CD8-positive, alpha-beta memory T cell (primary cell): Measurements from ENCODE around the gene CFAP92. TPM values are rescaled to one million over a fixed set of nuclear protein-coding genes. Genes with fewer than 3 reads are reported as not detected.

Experiments
- CTCF ChIA-PET: fragments of 350-600 bp; sonication (Branson Sonifier 250); formaldehyde crosslinking; loops from one replicate; lab custom pipeline; 2021; ENCODE audit warnings: antibody characterized with exemption; lab: Charles Lee
- POLR2A ChIA-PET: fragments of 350-600 bp; sonication (Branson Sonifier 250); formaldehyde crosslinking; loops from one replicate; lab custom pipeline; 2021; ENCODE audit warnings: antibody characterized with exemption; lab: Charles Lee
- DNase-seq, 5 donors: peaks; one replicate each; pipeline versions ENCODE4 v3.0.0 to v3.0.0-alpha.2; 2020 to 2022; ENCODE audit warnings: mixed read lengths in 1 of 5
- H3K27ac ChIP-seq: one replicate; pipeline ENCODE4 v1.7.0; 2013; ENCODE audit warnings: low read depth, mild to moderate bottlenecking, low read length, moderate library complexity
- H3K27me3 ChIP-seq: 2 replicates; pipeline ENCODE4 v1.7.0; 2013; ENCODE audit warnings: low read length, mild to moderate bottlenecking; ENCODE audit not compliant: insufficient read depth, poor library complexity, severe bottlenecking
- H3K36me3 ChIP-seq: 2 replicates; pipeline ENCODE4 v1.7.0; 2013; ENCODE audit warnings: mild to moderate bottlenecking, low read length, moderate library complexity; ENCODE audit not compliant: insufficient read depth
- H3K4me1 ChIP-seq: 2 replicates; pipeline ENCODE4 v1.7.0; 2013; ENCODE audit warnings: mild to moderate bottlenecking, low read length, moderate library complexity; ENCODE audit not compliant: insufficient read depth
- H3K4me3 ChIP-seq: 2 replicates; pipeline ENCODE4 v1.7.0; 2013; ENCODE audit warnings: mild to moderate bottlenecking, low read length
- H3K9me3 ChIP-seq: 2 replicates; pipeline ENCODE4 v1.7.0; 2013; ENCODE audit warnings: mild to moderate bottlenecking, low read length
- H3K27ac Mint-ChIP-seq, 8 donors: one replicate each; pipeline ENCODE4 v1.8.0; 2020 to 2021; ENCODE audit warnings: mixed read lengths in 8 of 8, mild to moderate bottlenecking in 6 of 8, inconsistent platforms in 3 of 8, moderate library complexity in 3 of 8
- H3K27me3 Mint-ChIP-seq, 2 donors: one replicate each; pipeline ENCODE4 v1.8.0; 2020 to 2021; ENCODE audit warnings: mixed read lengths in 2 of 2, mild to moderate bottlenecking in 1 of 2, moderate library complexity in 1 of 2
- H3K36me3 Mint-ChIP-seq, 3 donors: one replicate each; pipeline ENCODE4 v1.8.0; 2020 to 2021; ENCODE audit warnings: mixed read lengths in 3 of 3, inconsistent platforms in 1 of 3, mild to moderate bottlenecking in 1 of 3
- H3K4me1 Mint-ChIP-seq, 3 donors: one replicate each; pipeline ENCODE4 v1.8.0; 2020 to 2021; ENCODE audit warnings: mixed read lengths in 3 of 3, inconsistent platforms in 1 of 3, mild to moderate bottlenecking in 1 of 3
- H3K4me3 Mint-ChIP-seq, 7 donors: one replicate each; pipeline ENCODE4 v1.8.0; 2020 to 2021; ENCODE audit warnings: mixed read lengths in 7 of 7, mild to moderate bottlenecking in 6 of 7, moderate library complexity in 4 of 7, inconsistent platforms in 2 of 7
- H3K9me3 Mint-ChIP-seq, 5 donors: one replicate each; pipeline ENCODE4 v1.8.0; 2020 to 2022; ENCODE audit warnings: mixed read lengths in 5 of 5, mild to moderate bottlenecking in 3 of 5, moderate library complexity in 2 of 5, inconsistent platforms in 1 of 5
- polyA plus RNA-seq: library from polyadenylated mRNA; unstranded; fragments of 300-500 nt; fragmentation: Illumina TruSeq; gene quantifications from one replicate; pipeline ENCODE4 v1.2.3, GENCODE V29; 2021
- total RNA-seq, 2 experiments: library from RNA; stranded (reverse); gene quantifications; one replicate each; pipeline ENCODE4 v1.2.3, GENCODE V29; 2021

Gene CFAP92
- total and polyA plus RNA-seq, 3 experiments from 2014 or later, result 0.13 to 0.24 TPM; not detected in 1

DNA sequence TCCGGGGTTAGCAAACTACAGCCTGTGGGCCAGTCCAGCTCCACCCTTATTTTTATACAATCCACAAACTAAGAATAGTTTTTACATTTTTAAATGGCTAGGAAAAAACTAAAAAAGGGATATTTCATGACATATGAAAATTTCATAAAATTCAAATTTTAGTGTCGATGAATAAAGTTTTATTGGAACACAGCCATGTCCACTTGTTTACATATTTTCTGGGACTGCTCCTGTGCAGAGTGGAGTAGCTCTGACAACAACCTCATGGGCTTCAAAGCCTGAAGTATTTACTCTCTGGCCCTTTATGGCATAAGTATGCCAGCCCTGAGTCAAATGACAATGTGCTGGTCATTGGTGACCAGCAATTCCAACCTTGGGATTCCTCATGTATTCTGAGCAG is 24.4 kb upstream of the CFAP92 start:
- DNase-seq, result no peak
- no peak overlapping the region for H3K27ac ChIP-seq
- H3K9me3 ChIP-seq, result no peaks in the 10 kb centered on the region
- Mint-ChIP-seq H3K27ac (peak overlapping the region; percentile 72 to 99 (median 92)), H3K27me3 (peaks cover 0 to 3% of the 10 kb centered on the region in 2 donors), H3K4me3 (peak overlapping the region in 1 of 7 donors; percentile 13), H3K36me3 (no peaks in the 10 kb centered on the region), H3K9me3 (no peaks in the 10 kb centered on the region), H3K4me1 (peaks cover 49 to 65% (median 53%) of the 10 kb centered on the region in 3 donors)
- H3K27me3 ChIP-seq, result no peaks in the 10 kb centered on the region
- no peak overlapping the region for H3K4me3 ChIP-seq
- POLR2A ChIA-PET, result no interaction called here
- CTCF ChIA-PET, result interaction anchor here (5.6 to 10.0 kb wide), 3 partner anchors 8 to 228 kb away, joined by 35 to 98 read pairs (median 96); no protein-coding TSS in a partner anchor
- no peaks in the 10 kb centered on the region for H3K36me3 ChIP-seq
- peaks cover 40% of the 10 kb centered on the region for H3K4me1 ChIP-seq

DNA sequence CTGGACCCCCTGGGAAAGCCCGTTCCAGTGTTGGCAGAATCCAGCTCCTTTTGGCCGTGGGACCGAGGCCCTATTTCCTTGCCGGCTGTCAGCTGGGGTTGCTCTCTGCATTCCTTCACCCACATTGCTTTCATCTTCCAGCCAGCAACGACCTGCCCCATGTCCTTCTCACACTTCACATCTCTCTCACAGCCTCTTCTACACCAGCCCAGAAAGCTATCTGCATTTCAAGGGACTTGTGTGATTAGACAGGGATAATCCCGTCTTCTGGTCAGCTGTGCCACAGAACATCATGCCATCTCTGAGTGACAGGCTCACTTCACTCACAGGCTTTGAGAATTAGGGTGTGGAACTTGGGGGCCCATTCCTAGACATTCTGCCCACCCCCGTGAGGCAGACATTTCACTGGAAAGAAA is 23.6 kb upstream of the CFAP92 start:
- Mint-ChIP-seq H3K27ac (peak overlapping the region; percentile 72 to 99 (median 92)), H3K4me3 (peak overlapping the region in 5 of 7 donors; percentile 40 to 55 (median 51))

DNA sequence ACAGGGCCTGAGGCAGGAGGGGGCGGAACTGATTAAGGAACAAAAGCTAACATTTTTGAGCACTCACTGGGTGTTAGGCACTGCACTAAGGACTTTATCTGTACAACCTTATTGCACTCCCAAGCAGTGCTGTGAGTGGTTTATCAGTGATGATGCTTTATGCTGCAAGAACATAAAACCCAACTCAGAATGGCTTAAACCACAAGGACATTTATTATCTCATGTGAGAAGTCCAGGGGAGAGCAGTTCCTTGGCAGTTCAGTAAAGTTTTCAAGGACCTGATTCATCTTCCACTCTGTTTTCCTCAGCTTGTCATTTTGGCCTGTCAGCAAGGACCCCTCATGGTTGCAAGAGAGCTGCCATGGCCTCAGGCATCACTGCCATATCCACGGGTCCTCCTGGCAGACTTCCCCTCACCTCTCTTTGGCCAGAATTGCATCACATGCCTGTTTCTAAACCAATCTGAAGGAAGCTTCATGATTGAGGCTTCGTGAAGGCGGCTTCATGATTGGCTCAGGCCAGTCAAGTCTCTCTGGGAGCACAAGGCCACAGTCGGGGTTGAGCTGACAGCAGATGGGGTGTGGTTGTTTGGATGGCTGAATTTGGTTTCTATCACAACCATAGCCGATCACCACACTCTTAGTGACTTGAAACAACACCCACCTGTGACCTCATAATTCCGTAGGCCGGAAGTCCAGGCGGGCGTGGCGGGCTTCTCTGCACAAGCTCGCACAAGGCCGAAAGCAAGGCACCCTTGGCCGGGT is 23.0 kb upstream of the CFAP92 start:
- Histone ChIP-seq H3K27me3 (no peaks in the 10 kb centered on the region), H3K9me3 (no peaks in the 10 kb centered on the region), H3K4me3 (peak overlapping the region; percentile 8), H3K27ac (peak overlapping the region; percentile 57), H3K4me1 (peaks cover 40% of the 10 kb centered on the region), H3K36me3 (no peaks in the 10 kb centered on the region)
- Mint-ChIP-seq H3K36me3 (no peaks in the 10 kb centered on the region), H3K27me3 (peaks cover 0 to 3% of the 10 kb centered on the region in 2 donors), H3K4me3 (peak overlapping the region in 6 of 7 donors; percentile 29 to 85 (median 75)), H3K4me1 (peaks cover 45 to 54% (median 52%) of the 10 kb centered on the region in 3 donors), H3K9me3 (no peaks in the 10 kb centered on the region), H3K27ac (peak overlapping the region; percentile 82 to 100 (median 94))
- peak in 4 of 5 donors; percentile 22 to 74 (median 46) for DNase-seq
- CTCF ChIA-PET, result interaction anchor here (0.8 to 10.0 kb wide), 19 partner anchors 9 to 299 kb away, joined by 3 to 98 read pairs (median 9); partner anchors contain the start of gene CFAP92
- POLR2A ChIA-PET, result interaction anchor here (0.9 to 2.9 kb wide), 10 partner anchors 10 to 299 kb away, joined by 3 to 50 read pairs (median 6); partner anchors contain the start of genes CFAP92 and RAB43

More for the DNA sequence above, 23.6 kb upstream of the CFAP92 start:
- no peak for DNase-seq
- Histone ChIP-seq H3K9me3 (no peaks in the 10 kb centered on the region), H3K36me3 (no peaks in the 10 kb centered on the region), H3K4me1 (peaks cover 40% of the 10 kb centered on the region), H3K27me3 (no peaks in the 10 kb centered on the region), H3K4me3 (peak overlapping the region; percentile 8), H3K27ac (peak overlapping the region; percentile 13)
- peaks cover 0 to 3% of the 10 kb centered on the region in 2 donors for H3K27me3 Mint-ChIP-seq
- ChIA-PET CTCF (interaction anchor here (1.6 to 10.0 kb wide), 11 partner anchors 9 to 229 kb away, joined by 4 to 98 read pairs (median 22); partner anchors contain the start of gene CFAP92), POLR2A (interaction anchor here (1.1 to 2.9 kb wide), 4 partner anchors 9 to 298 kb away, joined by 3 to 50 read pairs (median 12); a partner anchor contains a TSS)
- H3K36me3 Mint-ChIP-seq, result no peaks in the 10 kb centered on the region
- H3K4me1 Mint-ChIP-seq, result peaks cover 50 to 58% (median 57%) of the 10 kb centered on the region in 3 donors
- H3K9me3 Mint-ChIP-seq, result no peaks in the 10 kb centered on the region

DNA sequence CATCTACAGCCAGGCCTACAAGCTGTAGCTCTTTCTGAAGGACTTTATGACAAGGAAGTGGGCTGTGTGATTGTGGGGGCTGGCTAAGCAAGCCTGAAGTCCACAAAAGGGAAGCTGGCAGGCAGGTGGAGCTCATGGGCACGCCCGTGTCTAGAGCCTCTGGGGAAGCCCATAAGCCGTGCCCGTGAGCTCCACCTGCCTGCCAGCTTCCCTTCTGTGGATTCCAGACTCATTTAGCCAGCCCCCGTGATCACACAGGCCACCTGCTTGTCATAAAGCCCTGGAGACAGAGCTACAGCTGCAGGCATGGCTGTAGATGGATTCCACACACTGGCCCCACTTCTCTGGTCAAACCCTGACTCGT is 22.5 kb upstream of the CFAP92 start:
- Histone ChIP-seq H3K9me3 (no peaks in the 10 kb centered on the region), H3K36me3 (no peaks in the 10 kb centered on the region), H3K27me3 (no peaks in the 10 kb centered on the region), H3K4me3 (peak overlapping the region; percentile 60), H3K4me1 (peaks cover 40% of the 10 kb centered on the region), H3K27ac (peak overlapping the region; percentile 57)
- H3K27ac Mint-ChIP-seq, result peak overlapping the region; percentile 82 to 100 (median 94)
- H3K27me3 Mint-ChIP-seq, result no peaks in the 10 kb centered on the region
- CTCF ChIA-PET, result interaction anchor here (0.7 to 10.0 kb wide), 24 partner anchors 10 to 299 kb away, joined by 3 to 98 read pairs (median 5); partner anchors contain the start of genes CFAP92, CNBP and COPG1
- H3K4me3 Mint-ChIP-seq, result peak overlapping the region; percentile 66 to 85 (median 77)
- POLR2A ChIA-PET, result interaction anchor here (0.6 to 2.9 kb wide), 12 partner anchors 10 to 300 kb away, joined by 3 to 50 read pairs (median 6); partner anchors contain the start of genes CFAP92 and RAB43
- H3K4me1 Mint-ChIP-seq, result peaks cover 42 to 50% (median 48%) of the 10 kb centered on the region in 3 donors
- H3K9me3 Mint-ChIP-seq, result no peaks in the 10 kb centered on the region
- peak; percentile 49 to 80 (median 66) for DNase-seq
- H3K36me3 Mint-ChIP-seq, result no peaks in the 10 kb centered on the region

DNA sequence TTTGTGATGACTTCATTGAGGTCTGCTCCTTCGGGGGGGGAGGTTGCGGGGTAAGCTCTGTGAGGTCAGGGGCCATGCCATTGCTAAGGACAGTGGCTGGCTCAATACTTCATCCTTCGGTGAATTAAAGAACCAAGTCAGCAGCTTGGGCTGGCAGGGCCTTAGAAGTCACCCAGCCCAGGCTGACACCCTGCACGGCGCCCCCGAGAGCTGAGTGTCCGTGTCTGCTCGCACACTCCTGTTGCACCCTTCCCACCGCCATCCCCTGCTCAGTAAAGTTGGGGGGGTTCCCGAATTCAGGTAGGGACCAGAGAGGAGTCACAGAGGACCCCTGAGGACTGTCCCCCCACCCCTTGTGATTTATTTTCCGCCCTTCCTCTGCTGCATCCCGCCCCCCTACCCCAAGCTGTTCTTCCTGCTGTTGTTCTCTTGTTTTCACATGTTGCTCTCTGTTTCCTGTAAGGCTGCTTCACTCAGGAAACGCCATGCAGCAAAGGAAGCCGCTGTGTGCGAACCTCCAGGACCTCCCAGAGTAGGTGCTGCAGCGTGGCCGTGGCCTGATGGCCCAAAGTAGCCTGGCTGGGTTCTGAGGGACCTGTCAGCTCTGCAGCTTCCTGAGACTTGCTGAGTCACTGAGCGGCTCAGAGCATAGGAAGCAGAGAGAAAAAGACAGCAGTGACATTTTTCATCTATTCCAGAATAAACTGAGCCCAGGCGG is 21.7 kb upstream of the CFAP92 start:
- no peaks in the 10 kb centered on the region for H3K36me3 Mint-ChIP-seq
- H3K36me3 ChIP-seq, result no peaks in the 10 kb centered on the region
- H3K4me1 Mint-ChIP-seq, result peaks cover 42 to 50% (median 48%) of the 10 kb centered on the region in 3 donors
- H3K9me3 ChIP-seq, result no peaks in the 10 kb centered on the region
- DNase-seq, result peak; percentile 23 to 66 (median 47)
- peaks cover 40% of the 10 kb centered on the region for H3K4me1 ChIP-seq
- no peaks in the 10 kb centered on the region for H3K27me3 Mint-ChIP-seq
- peak overlapping the region; percentile 66 to 85 (median 77) for H3K4me3 Mint-ChIP-seq
- no peaks in the 10 kb centered on the region for H3K9me3 Mint-ChIP-seq
- peak overlapping the region; percentile 60 for H3K4me3 ChIP-seq
- POLR2A ChIA-PET, result interaction anchor here (0.6 to 2.9 kb wide), 12 partner anchors 11 to 300 kb away, joined by 3 to 50 read pairs (median 6); partner anchors contain the start of genes CFAP92 and RAB43
- H3K27me3 ChIP-seq, result no peaks in the 10 kb centered on the region
- H3K27ac ChIP-seq, result peak overlapping the region; percentile 57
- peak overlapping the region; percentile 82 to 100 (median 94) for H3K27ac Mint-ChIP-seq
- CTCF ChIA-PET, result interaction anchor here (0.7 to 10.0 kb wide), 23 partner anchors 10 to 300 kb away, joined by 3 to 98 read pairs (median 5); partner anchors contain the start of genes CFAP92, CNBP and COPG1

DNA sequence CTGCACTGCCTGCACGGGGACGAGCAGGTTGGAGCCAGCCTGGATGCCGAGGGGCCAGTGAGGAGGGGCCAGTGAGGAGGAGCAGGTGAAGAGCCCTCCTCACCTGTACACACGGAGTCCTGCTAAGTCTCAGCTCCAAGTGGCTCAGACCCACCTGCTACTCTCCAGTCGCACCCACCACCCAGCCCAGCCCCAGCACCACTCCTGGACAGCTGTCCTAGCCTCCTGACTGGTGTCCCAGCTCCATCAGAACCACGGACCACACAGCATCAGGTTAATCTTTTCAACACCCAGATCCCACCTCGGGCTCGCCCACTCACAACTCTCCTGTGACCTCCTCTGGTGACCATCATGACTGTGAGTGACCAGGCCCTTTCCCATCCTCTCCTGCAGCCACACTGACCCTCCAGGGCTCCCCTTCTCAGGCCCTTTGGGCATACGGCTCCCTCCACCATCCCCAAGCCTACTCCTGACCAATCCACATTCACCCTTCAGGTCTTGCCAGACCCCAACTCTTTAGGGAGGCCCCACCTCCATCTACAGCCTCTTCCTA is 21.0 kb upstream of the CFAP92 start:
- no peaks in the 10 kb centered on the region for H3K9me3 Mint-ChIP-seq
- peak overlapping the region; percentile 41 for H3K27ac ChIP-seq
- H3K4me1 ChIP-seq, result peaks cover 40% of the 10 kb centered on the region
- H3K27ac Mint-ChIP-seq, result peak overlapping the region; percentile 82 to 100 (median 94)
- H3K36me3 Mint-ChIP-seq, result no peaks in the 10 kb centered on the region
- no peak for DNase-seq
- POLR2A ChIA-PET, result interaction anchor here (0.5 to 2.9 kb wide), 7 partner anchors 11 to 302 kb away, joined by 3 to 50 read pairs (median 10); partner anchors contain the start of genes CFAP92 and RAB43
- H3K27me3 Mint-ChIP-seq, result no peaks in the 10 kb centered on the region
- no peaks in the 10 kb centered on the region for H3K9me3 ChIP-seq
- CTCF ChIA-PET, result interaction anchor here (1.1 to 10.0 kb wide), 9 partner anchors 9 to 231 kb away, joined by 3 to 98 read pairs (median 35); partner anchors contain the start of gene CFAP92
- H3K4me3 Mint-ChIP-seq, result peak overlapping the region in 5 of 7 donors; percentile 23 to 85 (median 73)
- H3K4me3 ChIP-seq, result no peak overlapping the region
- no peaks in the 10 kb centered on the region for H3K27me3 ChIP-seq
- H3K4me1 Mint-ChIP-seq, result peaks cover 42 to 50% (median 48%) of the 10 kb centered on the region in 3 donors
- H3K36me3 ChIP-seq, result no peaks in the 10 kb centered on the region

DNA sequence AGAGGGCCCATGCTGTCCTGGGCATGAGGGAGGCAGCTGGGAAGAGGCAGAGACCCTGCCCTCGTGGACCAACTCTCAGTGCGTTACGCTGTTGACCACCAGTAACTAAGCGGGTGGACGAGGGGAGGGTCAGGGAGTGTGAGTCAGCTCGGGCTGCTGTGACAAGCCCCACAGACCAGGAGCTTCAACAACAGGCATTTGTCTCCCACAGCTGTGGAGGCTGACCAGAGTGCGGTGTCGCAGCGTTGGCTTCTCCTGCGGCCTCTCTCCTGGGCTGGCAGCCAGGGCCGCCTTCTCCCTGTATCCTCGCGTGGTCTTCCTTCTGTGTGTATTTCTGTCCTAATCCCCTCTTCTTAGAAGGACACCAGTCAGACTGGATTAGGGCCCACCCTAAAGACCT is 20.3 kb upstream of the CFAP92 start:
- no peaks in the 10 kb centered on the region for H3K9me3 ChIP-seq
- H3K27me3 Mint-ChIP-seq, result no peaks in the 10 kb centered on the region
- ChIA-PET CTCF (interaction anchor here (1.1 to 10.0 kb wide), 7 partner anchors 9 to 232 kb away, joined by 3 to 98 read pairs (median 35); partner anchors contain the start of gene CFAP92), POLR2A (no interaction called here)
- no peaks in the 10 kb centered on the region for H3K9me3 Mint-ChIP-seq
- H3K36me3 ChIP-seq, result no peaks in the 10 kb centered on the region
- H3K4me1 Mint-ChIP-seq, result peaks cover 42 to 50% (median 48%) of the 10 kb centered on the region in 3 donors
- peak overlapping the region; percentile 82 to 99 (median 94) for H3K27ac Mint-ChIP-seq
- peaks cover 40% of the 10 kb centered on the region for H3K4me1 ChIP-seq
- H3K4me3 ChIP-seq, result no peak overlapping the region
- H3K4me3 Mint-ChIP-seq, result peak overlapping the region in 1 of 7 donors; percentile 77
- no peaks in the 10 kb centered on the region for H3K36me3 Mint-ChIP-seq
- H3K27ac ChIP-seq, result no peak overlapping the region
- DNase-seq, result no peak
- H3K27me3 ChIP-seq, result no peaks in the 10 kb centered on the region
